Right atrium auricular region (tissue), 2 donors: ENCODE data around the gene DNAI1. TPM values are rescaled to one million over a fixed set of nuclear protein-coding genes. Genes with fewer than 3 reads are reported as not detected.

Source experiments
- DNase-seq: peaks from one replicate; pipeline ENCODE4 v3.0.0-alpha.2; 2019; ENCODE audit warnings: low spot score
- H3K27ac ChIP-seq, 2 donors: fragments of 200-600 bp; sonication (generic); 1 replicate in 1 of 2; 2 replicates in 1 of 2; pipeline ENCODE4 v1.5.1; 2016 to 2019
- H3K27me3 ChIP-seq, 2 donors: fragments of 200-600 bp; sonication (generic); one replicate each; pipeline versions ENCODE4 v1.5.1 to v1.6.0; 2017 to 2019
- H3K36me3 ChIP-seq: fragments of 200-600 bp; sonication (generic); one replicate; pipeline ENCODE4 v1.5.1; 2016
- H3K4me1 ChIP-seq, 2 donors: fragments of 200-600 bp; sonication (generic); one replicate each; pipeline versions ENCODE4 v1.5.1 to v1.6.0; 2017 to 2019
- H3K4me3 ChIP-seq, 2 donors: fragments of 200-600 bp; sonication (generic); 1 replicate in 1 of 2; 2 replicates in 1 of 2; pipeline ENCODE4 v1.5.1; 2017 to 2019; ENCODE audit warnings: mild to moderate bottlenecking in 1 of 2, moderate library complexity in 1 of 2
- H3K9me3 ChIP-seq, 2 donors: fragments of 200-600 bp; sonication (generic); one replicate each; pipeline ENCODE4 v1.5.1; 2019
- CTCF ChIP-seq, 2 donors: fragments of 200-600 bp; sonication (generic); IDR thresholded peaks; one replicate each; pipeline ENCODE4 v1.5.1; 2019; ENCODE audit warnings: antibody characterized with exemption in 2 of 2
- total RNA-seq, 2 donors: library from RNA; depleted of rRNA; stranded (reverse); fragments of >200 nt; gene quantifications; one replicate each; pipeline ENCODE4 v1.1.0, GENCODE V29; 2016

The DNAI1 gene
- total RNA-seq, 2 donors from 2014 or later: not detected

- Histone ChIP-seq H3K4me1 (peaks cover 0 to 33% of the 10 kb centered on the region in 2 donors), H3K27me3 (no peaks in the 10 kb centered on the region), H3K4me3 (no peak overlapping the region), H3K36me3 (no peaks in the 10 kb centered on the region), H3K27ac (no peak overlapping the region), H3K9me3 (no peaks in the 10 kb centered on the region)
- TF ChIP-seq CTCF (IDR thresholded peaks at IDR 0.05): no peak
- DNase-seq: no peak
Observed at GRCh38 chr9:34556949-34557348, 98.3 kb downstream of the DNAI1 start.

- Histone ChIP-seq H3K4me1 (peaks cover 0 to 33% of the 10 kb centered on the region in 2 donors), H3K36me3 (no peaks in the 10 kb centered on the region), H3K4me3 (no peak overlapping the region), H3K27me3 (no peaks in the 10 kb centered on the region), H3K27ac (no peak overlapping the region), H3K9me3 (no peaks in the 10 kb centered on the region)
- no peak for TF ChIP-seq CTCF (IDR thresholded peaks at IDR 0.05)
- no peak for DNase-seq
Observed at GRCh38 chr9:34557426-34558321, 99.1 kb downstream of the DNAI1 start.

- no peak for TF ChIP-seq CTCF (IDR thresholded peaks at IDR 0.05)
- Histone ChIP-seq H3K27me3 (no peaks in the 10 kb centered on the region), H3K36me3 (no peaks in the 10 kb centered on the region), H3K27ac (no peak overlapping the region), H3K4me1 (peaks cover 0 to 33% of the 10 kb centered on the region in 2 donors), H3K9me3 (no peaks in the 10 kb centered on the region), H3K4me3 (no peak overlapping the region)
- no peak for DNase-seq
Observed at GRCh38 chr9:34558364-34558763, 99.8 kb downstream of the DNAI1 start.

- Histone ChIP-seq H3K9me3 (no peaks in the 10 kb centered on the region), H3K4me1 (peaks cover 0 to 33% of the 10 kb centered on the region in 2 donors), H3K36me3 (no peaks in the 10 kb centered on the region), H3K27ac (peak overlapping the region in 1 of 2 donors; percentile 50), H3K27me3 (no peaks in the 10 kb centered on the region), H3K4me3 (peak overlapping the region in 1 of 2 donors; percentile 25)
- TF ChIP-seq CTCF (IDR thresholded peaks at IDR 0.05): no peak
- no peak for DNase-seq
Observed at GRCh38 chr9:34558919-34559623, 100.5 kb downstream of the DNAI1 start.

GRCh38 chr9:34559624-34560455 lies 101.2 kb downstream of the DNAI1 start:
- H3K9me3 ChIP-seq: no peaks in the 10 kb centered on the region
- no peak for TF ChIP-seq CTCF (IDR thresholded peaks at IDR 0.05)
- peaks cover 0 to 33% of the 10 kb centered on the region in 2 donors for H3K4me1 ChIP-seq
- H3K27ac ChIP-seq: peak overlapping the region; percentile 31 to 50
- H3K27me3 ChIP-seq: no peaks in the 10 kb centered on the region
- peak; percentile 73 for DNase-seq
- H3K36me3 ChIP-seq: no peaks in the 10 kb centered on the region
- H3K4me3 ChIP-seq: peak overlapping the region in 1 of 2 donors; percentile 25
